Stimulated activated naive CD8-positive, alpha-beta T cell treated with anti-CD3 and anti-CD28 coated beads, Interleukin-15, Interleukin-2, amounts not matched to agents 100 U/mL and 50 U/mL, for 24 hours (primary cell): ENCODE measurements around the gene FALEC.
A peak's percentile ranks its signal among the peaks of the same experiment; 100 is the strongest.
"Not testable (repeated sequence)": the region's sequence is repeated elsewhere in the genome, so short reads cannot be mapped to it uniquely, and the experiment has no call there.

Experiments used
- ATAC-seq: fragments of 150-1000 bp; cut with Tn5 transposase; one replicate; pipeline ENCODE4 v1.10.0; 2021
- DNase-seq: peaks from one replicate; pipeline ENCODE4 v3.0.0; 2021

FALEC gene

GRCh38 chr1:150575518-150576366 lies 60.2 kb downstream of the FALEC start:
- ATAC-seq (no peak), DNase-seq (no peak)

- DNase-seq (no peak), ATAC-seq (no peak)
These were observed 60.8 kb downstream of the FALEC start for GRCh38 chr1:150576367-150576711.

GRCh38 chr1:150576794-150577556 lies 61.4 kb downstream of the FALEC start:
- DNase-seq = no peak
- ATAC-seq = no peak

- ATAC-seq (no peak), DNase-seq (no peak)
These were observed 62.2 kb downstream of the FALEC start for GRCh38 chr1:150577557-150578271.

- peak; percentile 26 for ATAC-seq
- DNase-seq = peak; percentile 70
These were observed 62.9 kb downstream of the FALEC start for GRCh38 chr1:150578272-150579109.

- ATAC-seq = peak; percentile 92
- peak; percentile 86 for DNase-seq
These were observed 63.8 kb downstream of the FALEC start, which contains the start of gene MCL1 for GRCh38 chr1:150579110-150579944. MCL1 (minus strand) TSS chr1:150579610; CDS start chr1:150579530, 80 bp downstream.

- no peak for DNase-seq
These were observed 64.5 kb downstream of the FALEC start for GRCh38 chr1:150579945-150580642.

GRCh38 chr1:150580966-150581365 lies 65.4 kb downstream of the FALEC start:
- not testable (repeated sequence) for ATAC-seq

More at GRCh38 chr1:150579945-150580642, 64.5 kb downstream of the FALEC start:
- ATAC-seq = no peak

GRCh38 chr1:150581437-150581836 lies 65.9 kb downstream of the FALEC start:
- DNase-seq, ATAC-seq: not testable (repeated sequence)

More at GRCh38 chr1:150580966-150581365, 65.4 kb downstream of the FALEC start:
- not testable (repeated sequence) for DNase-seq

- not testable (repeated sequence) for DNase-seq, ATAC-seq
These were observed 66.4 kb downstream of the FALEC start for GRCh38 chr1:150581962-150582361.

GRCh38 chr1:150582371-150582770 lies 66.8 kb downstream of the FALEC start:
- no peak for DNase-seq
- no peak for ATAC-seq
